GM21515 (cell line): ENCODE data around the gene CD302.
"Not testable (repeated sequence)": the region's sequence is repeated elsewhere in the genome, so short reads cannot be mapped to it uniquely, and the experiment has no call there.

Experiments
- ATAC-seq: cut with Tn5 transposase; IDR thresholded peaks from one replicate; pipeline ENCODE4 v1.9.1; 2021; ENCODE audit not compliant: unreplicated experiment

The CD302 gene

GRCh38 chr2:159755014-159755413, 43.0 kb downstream of the CD302 start:
- ATAC-seq = no peak

GRCh38 chr2:159753797-159754196, 44.2 kb downstream of the CD302 start:
- ATAC-seq = no peak

GRCh38 chr2:159750873-159751272, 47.1 kb downstream of the CD302 start:
- no peak for ATAC-seq

GRCh38 chr2:159748089-159748488, 49.9 kb downstream of the CD302 start:
- ATAC-seq = no peak

GRCh38 chr2:159745237-159745636, 52.8 kb downstream of the CD302 start:
- ATAC-seq = not testable (repeated sequence)

GRCh38 chr2:159744363-159744762, 53.6 kb downstream of the CD302 start:
- ATAC-seq = no peak

- no peak for ATAC-seq
Observed at GRCh38 chr2:159742846-159743245, 55.2 kb downstream of the CD302 start.

- ATAC-seq = no peak
Observed at GRCh38 chr2:159738509-159739390, 59.3 kb downstream of the CD302 start.

GRCh38 chr2:159737917-159738296, 60.1 kb downstream of the CD302 start:
- no peak for ATAC-seq

GRCh38 chr2:159737292-159737916, 60.6 kb downstream of the CD302 start:
- ATAC-seq = no peak

- ATAC-seq = no peak
Observed at GRCh38 chr2:159736048-159736447, 62.0 kb downstream of the CD302 start.

GRCh38 chr2:159735648-159736047, 62.4 kb downstream of the CD302 start:
- no peak for ATAC-seq

GRCh38 chr2:159728629-159729028, 69.4 kb downstream of the CD302 start:
- ATAC-seq = no peak

- no peak for ATAC-seq
Observed at GRCh38 chr2:159725713-159726112, 72.3 kb downstream of the CD302 start.

- ATAC-seq = not testable (repeated sequence)
Observed at GRCh38 chr2:159724795-159725572, 73.0 kb downstream of the CD302 start.

GRCh38 chr2:159722580-159722979, 75.4 kb downstream of the CD302 start:
- ATAC-seq = no peak

GRCh38 chr2:159720676-159721075, 77.3 kb downstream of the CD302 start:
- no peak for ATAC-seq
